ENCODE data around the gene RPL31.

The RPL31 gene

DNA sequence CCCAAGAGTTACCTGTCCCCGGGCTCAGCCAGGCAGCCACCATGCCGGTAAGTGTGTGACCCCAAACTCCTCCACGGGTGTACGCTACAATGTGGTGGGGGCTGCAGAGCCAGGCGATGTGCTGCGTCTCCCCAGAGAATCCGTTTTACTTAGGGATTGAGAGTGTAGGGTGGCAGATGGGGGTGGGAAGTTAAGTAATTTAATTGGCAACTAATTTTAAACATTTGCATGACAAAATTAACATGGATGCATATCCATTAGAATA lies 26.6 kb upstream of the RPL31 start:
- DNase-seq (ENCODE audit: low spot score), result no peak

DNA sequence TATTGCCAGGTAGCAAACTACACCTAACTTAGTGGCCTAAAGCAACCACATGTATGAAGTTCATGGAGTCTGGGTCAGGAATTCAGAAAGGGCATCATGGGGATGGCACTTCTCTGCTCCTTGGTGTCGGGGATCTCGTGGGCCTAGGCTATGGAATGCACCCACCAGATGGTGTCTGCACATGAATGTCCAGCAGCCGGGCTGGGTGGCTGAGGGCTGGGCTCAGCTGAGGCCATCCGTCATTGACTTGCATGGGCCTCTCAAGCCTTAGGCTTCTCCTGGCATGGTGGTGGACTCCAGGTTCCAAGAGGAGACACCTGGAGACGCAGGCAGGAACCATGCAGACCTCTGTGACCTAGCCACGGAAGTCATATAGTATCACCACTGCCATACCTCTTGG lies 26.0 kb upstream of the RPL31 start:
- no peak for DNase-seq (ENCODE audit: low spot score)

DNA sequence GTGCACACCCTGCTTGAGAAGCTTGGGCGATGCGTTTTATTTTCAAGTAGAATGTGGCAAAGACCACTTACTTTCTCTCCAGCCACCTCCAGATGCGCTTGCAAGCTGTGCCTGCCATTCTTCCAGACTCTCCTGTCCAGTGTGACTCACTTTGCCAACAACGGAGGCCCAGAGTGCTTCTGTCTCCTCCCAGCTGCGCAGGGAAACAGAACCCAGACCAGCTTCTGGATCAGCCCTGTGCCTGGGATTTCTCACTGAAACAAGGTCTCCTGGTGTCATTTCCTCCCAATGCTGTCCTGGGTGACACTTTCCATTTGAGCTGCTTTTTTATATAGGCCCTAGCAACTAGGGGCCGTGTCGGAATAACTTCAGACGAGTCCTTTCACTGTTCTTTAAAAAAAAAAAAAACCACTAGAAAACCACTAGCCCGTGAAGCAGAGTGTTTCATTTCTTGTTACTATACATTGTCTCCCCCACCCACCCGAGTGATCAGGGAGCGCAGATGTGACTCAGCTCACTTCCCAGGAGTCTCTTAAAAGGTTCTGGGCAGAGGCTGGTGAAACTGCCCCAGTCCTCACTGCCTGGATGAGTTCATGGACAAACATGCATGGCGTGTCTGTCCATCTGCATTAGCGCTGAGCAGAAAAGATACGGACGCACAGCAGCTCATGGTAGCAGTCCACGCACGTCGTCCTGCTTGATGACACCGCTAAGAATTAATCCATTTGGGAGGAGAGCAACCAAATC lies 25.3 kb upstream of the RPL31 start:
- DNase-seq (ENCODE audit: low spot score), result no peak

DNA sequence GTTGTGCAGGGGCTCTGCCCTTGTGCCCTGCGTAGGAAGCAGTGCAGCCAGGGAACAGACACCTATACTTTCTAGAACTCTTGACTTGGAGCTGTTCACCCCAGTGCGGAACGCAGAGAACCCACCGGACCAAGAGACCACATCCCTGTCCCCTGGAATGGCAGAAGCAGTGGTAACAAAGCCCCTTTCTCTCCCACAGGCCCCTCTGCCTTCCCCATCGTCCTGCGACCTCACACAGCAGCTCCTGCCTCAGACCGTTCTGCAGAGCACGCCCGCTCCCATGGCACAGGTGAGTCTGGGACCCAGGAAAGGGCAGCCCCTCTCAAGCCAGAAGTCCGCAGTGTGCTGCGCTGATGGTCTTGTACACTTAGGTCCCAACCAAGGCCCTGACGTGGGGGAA lies 24.6 kb upstream of the RPL31 start:
- no peak for DNase-seq (ENCODE audit: low spot score)

DNA sequence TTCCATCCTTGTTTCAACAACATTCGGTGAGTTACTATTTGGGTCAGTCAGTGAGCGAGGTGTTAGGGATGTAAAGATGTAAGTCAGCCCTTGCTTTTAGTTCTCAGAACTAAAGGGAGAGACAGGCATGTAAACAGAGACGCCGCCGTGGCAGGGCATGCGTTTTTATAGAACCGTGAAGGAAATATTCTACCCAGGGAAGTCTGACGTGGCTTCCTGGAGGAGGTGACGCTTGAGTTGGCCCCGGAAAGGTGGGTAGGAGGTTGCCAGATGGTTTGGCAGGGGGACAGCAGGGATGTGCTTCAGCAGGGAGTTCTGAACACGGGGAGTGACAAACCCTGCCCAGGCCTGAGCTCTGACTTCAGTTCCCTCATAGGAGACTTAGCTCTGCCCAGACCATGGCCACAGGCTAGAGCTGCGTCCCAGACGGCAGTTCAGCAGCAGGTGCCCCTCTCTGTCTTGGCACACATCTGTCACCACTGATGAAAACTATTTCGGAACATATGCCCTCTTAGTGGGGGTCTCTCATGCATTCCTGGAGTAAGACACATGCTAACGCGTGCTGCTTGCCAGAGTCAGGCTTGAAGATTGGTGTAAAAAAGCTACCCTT lies 23.4 kb upstream of the RPL31 start:
- no peak for DNase-seq (ENCODE audit: low spot score)

DNA sequence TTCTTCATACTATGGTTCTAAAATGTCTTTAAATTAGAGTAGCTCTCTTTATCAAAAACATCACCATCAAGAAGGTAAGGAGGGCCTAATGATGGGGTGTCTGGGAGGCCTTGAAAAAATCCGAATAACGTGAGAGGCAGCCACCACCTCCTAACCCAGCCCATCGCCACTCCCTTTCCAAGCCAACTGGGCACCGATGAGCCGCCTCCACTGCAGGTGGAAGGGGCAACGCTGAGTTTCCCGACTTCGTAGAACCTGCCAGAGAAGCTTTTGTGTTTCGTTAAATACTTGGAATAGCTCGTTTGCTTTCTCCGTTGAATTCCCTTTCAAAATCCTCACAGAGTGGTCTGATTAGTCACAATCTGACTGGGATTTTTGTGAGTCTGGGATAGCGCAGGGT lies 22.0 kb upstream of the RPL31 start:
- no peak for DNase-seq (ENCODE audit: low spot score)

- no peak for DNase-seq (ENCODE audit: low spot score)
Observed at GRCh38 chr2:100981011-100981410, 21.1 kb upstream of the RPL31 start.

DNA sequence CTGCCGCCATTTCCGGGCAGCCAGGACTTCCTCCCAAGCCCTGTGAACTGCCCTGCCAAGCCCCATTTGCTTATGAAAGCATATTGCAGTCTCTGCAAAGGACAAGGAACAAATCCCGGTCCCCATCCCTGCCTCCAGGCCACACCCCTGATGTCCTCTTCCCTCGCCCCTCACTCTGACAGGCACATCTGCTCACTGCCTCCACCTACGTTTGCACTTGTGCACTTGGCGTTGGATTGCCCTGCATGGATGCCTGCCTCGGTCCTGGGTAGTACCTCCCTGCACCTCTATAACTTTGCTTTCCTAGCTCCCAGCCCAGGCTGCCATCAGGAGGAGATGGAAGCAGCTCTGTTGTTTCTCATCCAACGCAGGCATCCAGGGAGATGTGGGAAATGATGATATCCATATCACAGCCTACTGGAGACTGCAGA lies 19.6 kb upstream of the RPL31 start:
- DNase-seq (ENCODE audit: low spot score), result no peak

GRCh38 chr2:100983201-100983600 lies 18.9 kb upstream of the RPL31 start:
- no peak for DNase-seq (ENCODE audit: low spot score)

DNA sequence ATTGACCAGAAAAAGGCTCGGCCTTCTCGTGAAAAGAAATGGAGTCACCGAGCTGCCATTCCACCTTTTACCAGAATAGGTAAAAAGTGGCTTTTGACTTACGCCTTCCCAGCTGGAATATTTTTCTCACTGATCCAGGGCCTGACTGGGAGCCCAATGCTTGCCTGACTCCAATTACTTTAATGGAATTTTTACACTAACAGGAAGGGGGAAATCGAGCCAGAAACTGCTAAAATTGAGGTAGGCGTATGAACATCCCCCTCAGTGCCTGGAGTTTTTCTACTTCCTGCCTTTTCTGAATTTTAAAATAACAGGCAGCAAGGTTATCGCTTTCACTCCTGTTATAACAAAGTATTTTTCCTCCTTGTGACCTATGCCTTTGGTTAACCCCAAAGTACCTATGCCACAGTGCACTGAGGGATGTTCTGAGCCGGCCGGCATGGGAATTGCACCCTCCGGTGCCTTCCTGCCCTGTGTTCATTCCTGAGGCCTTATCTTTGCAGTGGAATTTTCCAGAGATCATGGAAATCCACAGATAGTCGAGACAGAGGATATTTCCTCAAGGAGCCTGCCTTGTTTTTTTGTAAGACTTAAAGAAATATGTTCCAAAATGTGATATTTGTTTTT lies 18.3 kb upstream of the RPL31 start:
- no peak for DNase-seq (ENCODE audit: low spot score)

DNA sequence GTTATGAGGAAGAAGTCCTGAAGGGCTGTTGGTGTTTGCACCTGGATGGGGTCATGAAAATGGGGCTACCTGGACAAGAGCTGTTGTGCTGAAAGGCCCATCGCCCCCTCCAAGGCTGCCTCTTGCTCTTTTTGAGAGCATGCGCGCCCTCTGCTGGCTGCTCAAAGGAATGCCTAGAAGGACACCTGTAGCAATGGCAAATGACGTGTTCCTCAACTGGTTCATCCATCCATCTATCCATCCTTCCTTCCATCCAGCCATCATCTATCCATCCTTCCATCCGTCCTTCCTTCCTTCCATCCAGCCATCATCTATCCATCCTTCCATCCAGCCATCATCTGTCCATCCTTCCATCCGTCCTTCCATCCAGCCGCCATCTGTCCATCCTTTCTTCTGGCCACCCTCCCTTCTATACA lies 17.2 kb upstream of the RPL31 start:
- DNase-seq (ENCODE audit: low spot score), result peak; percentile 81

GRCh38 chr2:100986157-100986556 lies 15.9 kb upstream of the RPL31 start:
- no peak for DNase-seq (ENCODE audit: low spot score)

DNA sequence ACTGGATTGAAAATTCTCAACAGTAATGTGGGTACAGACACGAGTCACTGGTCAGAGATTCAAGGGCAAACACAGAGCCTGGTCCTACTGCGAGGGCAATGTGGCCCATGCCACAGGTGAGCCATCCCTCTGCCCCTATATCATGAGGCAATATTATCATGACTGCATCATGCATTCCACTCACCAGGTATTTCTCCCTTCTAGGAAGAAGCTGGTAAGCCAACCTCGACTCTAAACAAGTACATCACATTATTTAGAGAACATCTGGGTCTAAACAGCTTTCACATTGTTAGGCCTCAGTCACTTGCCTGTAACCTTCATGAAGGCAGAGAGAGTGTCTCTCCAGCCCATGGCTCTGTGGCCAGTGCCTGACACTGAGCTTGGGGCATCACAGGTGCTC lies 14.6 kb upstream of the RPL31 start:
- no peak for DNase-seq (ENCODE audit: low spot score)

GRCh38 chr2:100987974-100988373 lies 14.1 kb upstream of the RPL31 start:
- DNase-seq (ENCODE audit: low spot score), result no peak

DNA sequence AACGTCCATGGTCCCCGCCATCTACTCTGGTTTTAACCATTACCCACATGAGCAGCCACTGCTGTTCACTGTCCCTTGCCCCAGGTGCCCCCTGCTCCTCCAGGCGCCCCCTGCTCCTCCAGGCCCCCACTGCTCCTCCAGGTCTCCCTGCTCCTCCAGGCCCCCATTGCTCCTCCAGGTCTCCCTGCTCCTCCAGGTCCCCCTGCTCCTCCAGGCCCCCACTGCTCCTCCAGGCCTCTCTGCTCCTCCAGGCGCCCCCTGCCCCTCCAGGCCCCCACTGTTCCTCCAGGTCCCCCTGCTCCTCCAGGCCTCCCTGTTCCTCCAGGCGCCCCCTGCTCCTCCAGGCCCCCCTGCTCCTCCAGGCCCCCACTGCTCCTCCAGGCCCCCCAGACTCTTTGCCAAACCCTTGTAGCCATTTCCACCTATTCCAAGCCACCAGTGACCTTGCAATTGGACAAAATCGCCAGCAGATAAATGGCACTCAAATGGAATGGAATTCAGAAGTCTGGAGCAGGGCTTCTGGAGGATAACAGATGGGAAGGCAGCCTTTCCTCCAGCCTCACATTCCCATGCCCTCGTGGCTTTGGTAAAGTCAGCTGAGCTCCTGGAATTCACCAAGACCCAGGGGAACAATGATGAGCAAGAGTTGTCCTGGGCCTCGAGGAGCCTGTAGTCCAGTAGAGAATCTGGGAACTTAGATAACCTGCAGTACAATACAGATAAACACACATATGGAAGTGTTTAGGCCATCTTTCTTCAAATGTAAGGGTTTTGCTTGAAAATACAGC lies 13.3 kb upstream of the RPL31 start:
- no peak for DNase-seq (ENCODE audit: low spot score)

- DNase-seq (ENCODE audit: low spot score), result no peak
Observed at GRCh38 chr2:100989666-100990065, 12.4 kb upstream of the RPL31 start.

DNA sequence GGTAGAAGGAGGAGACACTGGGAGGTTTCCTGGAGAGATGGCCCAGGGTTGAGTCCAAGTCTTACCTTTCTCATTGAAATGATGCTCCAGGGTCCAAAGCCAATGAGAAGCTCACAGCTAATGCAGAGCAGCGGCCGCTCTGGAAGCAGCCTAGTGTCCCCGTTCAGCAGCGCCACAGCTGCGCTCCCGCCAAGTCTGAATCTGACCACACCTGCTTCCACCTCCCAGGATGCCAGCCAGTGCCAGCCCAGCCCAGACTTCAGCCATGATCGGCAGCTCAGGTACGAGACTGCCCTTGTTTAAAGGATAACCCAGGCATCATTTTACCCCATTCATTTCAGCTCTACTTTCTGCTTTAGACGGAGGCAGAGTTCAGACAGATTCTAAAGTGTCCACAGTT lies 11.9 kb upstream of the RPL31 start:
- DNase-seq (ENCODE audit: low spot score), result no peak

DNA sequence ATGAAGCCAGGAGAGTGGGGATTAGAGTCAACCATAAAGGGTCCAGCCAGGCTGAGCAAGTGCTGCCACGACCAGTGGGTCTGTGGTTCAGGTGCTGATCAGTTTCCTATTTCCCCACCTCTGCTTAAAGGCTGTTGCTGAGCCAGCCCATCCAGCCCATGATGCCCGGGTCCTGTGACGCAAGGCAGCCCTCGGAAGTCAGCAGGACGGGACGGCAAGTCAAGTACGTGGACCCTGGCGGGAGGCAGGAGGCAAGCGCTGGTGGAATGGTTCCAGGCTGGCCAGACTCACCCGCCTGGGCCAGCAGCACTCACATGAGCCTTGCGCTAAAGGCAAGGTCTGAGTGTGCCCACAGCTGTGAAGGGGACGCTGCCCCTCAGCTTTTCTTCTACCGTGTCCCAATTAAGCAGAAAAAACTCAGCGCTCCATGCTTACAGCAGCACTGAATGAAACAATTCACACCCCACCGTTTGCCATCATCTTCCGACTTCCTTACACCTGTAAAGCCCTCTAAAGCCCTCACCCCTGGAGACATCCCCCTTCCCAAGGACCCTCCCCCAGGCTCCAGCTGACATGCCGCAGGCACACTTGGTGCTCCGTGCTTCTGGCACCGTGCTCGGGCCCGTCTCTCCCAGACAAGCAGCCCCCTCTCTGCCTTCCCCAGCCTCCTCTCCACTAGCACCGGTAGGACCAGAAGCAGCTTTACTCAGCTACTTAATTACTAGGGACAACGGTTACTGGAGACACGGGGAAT lies 11.3 kb upstream of the RPL31 start:
- no peak for DNase-seq (ENCODE audit: low spot score)

DNA sequence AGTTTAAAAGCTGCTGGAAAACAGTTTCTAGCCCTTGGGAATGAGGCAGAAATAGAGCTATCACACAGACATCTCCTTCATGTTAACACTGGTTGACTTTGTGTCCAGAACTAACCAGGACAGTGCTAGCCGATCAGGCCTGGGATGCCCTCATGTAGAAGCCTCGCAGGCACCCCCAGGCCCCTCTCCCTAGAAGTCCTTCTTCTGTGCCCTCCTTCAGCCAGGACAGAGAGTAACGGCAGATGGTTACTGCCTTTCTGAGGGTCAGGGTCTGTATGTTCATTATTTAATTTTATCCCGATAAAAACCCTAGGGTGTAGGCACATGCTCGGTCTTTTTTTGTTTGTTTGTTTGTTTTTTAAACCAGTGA lies 10.7 kb upstream of the RPL31 start:
- no peak for DNase-seq (ENCODE audit: low spot score)

DNA sequence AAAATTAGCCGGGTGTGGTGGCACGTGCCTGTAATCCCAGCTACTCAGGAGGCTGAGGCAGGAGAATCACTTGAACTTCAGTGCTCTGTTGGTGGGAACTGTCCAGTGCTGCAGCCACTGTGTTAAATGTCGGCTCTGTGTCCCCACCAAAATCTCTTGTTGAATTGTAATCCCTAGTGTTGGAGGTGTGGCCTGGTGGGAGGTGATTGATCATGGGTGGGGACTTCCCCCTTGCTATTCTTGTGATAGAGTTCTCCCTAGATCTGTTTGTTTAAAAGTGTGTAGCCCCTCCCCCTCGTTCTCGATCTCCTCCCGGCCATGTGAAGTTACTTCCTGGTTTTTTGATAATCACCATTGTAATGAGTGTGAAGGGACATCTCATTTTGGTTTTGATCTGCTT lies 9.8 kb upstream of the RPL31 start:
- no peak for DNase-seq (ENCODE audit: low spot score)

DNA sequence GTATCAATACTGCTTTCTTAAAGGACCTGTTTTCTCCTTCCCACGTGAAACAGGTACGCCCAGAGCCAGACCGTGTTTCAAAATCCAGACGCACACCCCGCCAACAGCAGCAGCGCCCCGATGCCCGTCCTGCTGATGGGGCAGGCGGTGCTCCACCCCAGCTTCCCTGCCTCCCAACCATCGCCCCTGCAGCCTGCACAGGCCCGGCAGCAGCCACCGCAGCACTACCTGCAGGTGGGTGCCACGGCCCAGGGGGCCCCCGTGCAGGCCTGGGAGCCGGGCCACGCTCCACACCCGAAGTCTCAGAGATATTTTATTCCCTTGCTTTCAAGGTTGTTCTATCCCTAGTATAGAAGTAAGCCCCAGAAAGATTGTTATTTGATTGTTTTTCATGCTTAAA lies 8.8 kb upstream of the RPL31 start:
- DNase-seq (ENCODE audit: low spot score), result no peak

GRCh38 chr2:100995309-100996075 lies 6.6 kb upstream of the RPL31 start:
- DNase-seq (ENCODE audit: low spot score), result no peak

Data from ecto neural progenitor cell (in vitro differentiated cells).